SK-N-SH treated with all-trans-retinoic acid at 6 μM for 48 hours (cell line): Measurements from ENCODE around the gene ZCCHC24.

Experiments used
- ATAC-seq: fragments of 200-7000 bp; cut with Tn5 transposase; 3 replicates; pipeline ENCODE4 v1.9.1; 2020; ENCODE audit warnings: mild to moderate bottlenecking, moderate library complexity
- ARNTL ChIP-seq: fragments of 450-650 bp; formaldehyde crosslinking; IDR thresholded peaks from 2 replicates; pipeline ENCODE4 v1.5.0; 2020; ENCODE audit warnings: low read depth, mild to moderate bottlenecking, moderate library complexity, borderline replicate concordance
- BACH2 ChIP-seq: fragments of 250-450 bp; sonication (Bioruptor Pico); IDR thresholded peaks from 2 replicates; pipeline ENCODE4 v1.9.0; 2021; ENCODE audit warnings: mild to moderate bottlenecking, borderline replicate concordance
- CSDC2 ChIP-seq: fragments of 250-450 bp; sonication (Bioruptor Pico); IDR thresholded peaks from 2 replicates; pipeline ENCODE4 v1.5.0; 2020; ENCODE audit warnings: mild to moderate bottlenecking, moderate library complexity
- ESRRG ChIP-seq: fragments of 250-450 bp; sonication (Bioruptor Pico); IDR thresholded peaks from 2 replicates; pipeline ENCODE4 v1.6.1; 2021; ENCODE audit warnings: mild to moderate bottlenecking
- ISL1 ChIP-seq: fragments of 250-450 bp; sonication (Bioruptor Pico); IDR thresholded peaks from 2 replicates; pipeline ENCODE4 v2.1.2; 2022; ENCODE audit warnings: mild to moderate bottlenecking, moderate library complexity
- OSR1 ChIP-seq: fragments of 250-450 bp; sonication (Bioruptor Pico); IDR thresholded peaks from 2 replicates; pipeline ENCODE4 v1.8.0; 2022; ENCODE audit warnings: moderate library complexity, mild to moderate bottlenecking, inconsistent platforms
- PPARA ChIP-seq: fragments of 250-450 bp; sonication (Bioruptor Pico); IDR thresholded peaks from 2 replicates; pipeline ENCODE4 v1.5.0; 2020; ENCODE audit warnings: mild to moderate bottlenecking, borderline replicate concordance
- RARB ChIP-seq: fragments of 250-450 bp; sonication (Bioruptor Pico); IDR thresholded peaks from 2 replicates; pipeline ENCODE4 v1.8.0; 2021; ENCODE audit warnings: mild to moderate bottlenecking, moderate library complexity
- SNAI2 ChIP-seq: fragments of 250-450 bp; sonication (Bioruptor Pico); IDR thresholded peaks from 2 replicates; pipeline ENCODE4 v1.5.0; 2020; ENCODE audit warnings: mild to moderate bottlenecking, moderate library complexity
- TCF4 ChIP-seq: fragments of 250-450 bp; sonication (Bioruptor Pico); IDR thresholded peaks from 2 replicates; pipeline ENCODE4 v1.8.0; 2021; ENCODE audit warnings: mild to moderate bottlenecking, moderate library complexity, borderline replicate concordance
- TOX ChIP-seq: fragments of 250-450 bp; sonication (Bioruptor Pico); IDR thresholded peaks from 2 replicates; pipeline ENCODE4 v1.8.0; 2021; ENCODE audit warnings: mild to moderate bottlenecking, moderate library complexity, borderline replicate concordance
- ZC3H10 ChIP-seq: fragments of 250-450 bp; sonication (Bioruptor Pico); IDR thresholded peaks from 2 replicates; pipeline ENCODE4 v1.5.1; 2021; ENCODE audit warnings: mild to moderate bottlenecking, moderate library complexity
- ZFP30 ChIP-seq: fragments of 450-650 bp; formaldehyde crosslinking; IDR thresholded peaks from 2 replicates; pipeline ENCODE4 v1.5.0; 2022; ENCODE audit warnings: mild to moderate bottlenecking, moderate library complexity
- ZNF565 ChIP-seq: fragments of 450-650 bp; formaldehyde crosslinking; conservative IDR thresholded peaks from 2 replicates; pipeline ENCODE4 v1.5.0; 2020; ENCODE audit warnings: low read depth, mild to moderate bottlenecking, moderate library complexity
- ZNF70 ChIP-seq: fragments of 450-650 bp; formaldehyde crosslinking; IDR thresholded peaks from 2 replicates; pipeline ENCODE4 v1.5.0; 2020; ENCODE audit warnings: mild to moderate bottlenecking, moderate library complexity
- ZNF8 ChIP-seq: fragments of 450-650 bp; formaldehyde crosslinking; IDR thresholded peaks from 2 replicates; pipeline ENCODE4 v1.5.0; 2020; ENCODE audit warnings: mild to moderate bottlenecking, moderate library complexity
- TF ChIP-seq, protein P1 (sequence below): fragments of 250-450 bp; sonication (Bioruptor Pico); IDR thresholded peaks from 2 replicates; pipeline ENCODE4 v1.8.0; 2020; ENCODE audit warnings: mild to moderate bottlenecking, moderate library complexity, borderline replicate concordance
- TF ChIP-seq, protein P2 (sequence below): fragments of 250-450 bp; sonication (Bioruptor Pico); IDR thresholded peaks from 2 replicates; pipeline ENCODE4 v1.5.0; 2020; ENCODE audit warnings: mild to moderate bottlenecking, moderate library complexity
- TF ChIP-seq, protein P3 (sequence below): fragments of 250-450 bp; sonication (Bioruptor Pico); IDR thresholded peaks from 2 replicates; pipeline ENCODE4 v1.5.1; 2021; ENCODE audit warnings: mild to moderate bottlenecking, moderate library complexity

Gene ZCCHC24

DNA sequence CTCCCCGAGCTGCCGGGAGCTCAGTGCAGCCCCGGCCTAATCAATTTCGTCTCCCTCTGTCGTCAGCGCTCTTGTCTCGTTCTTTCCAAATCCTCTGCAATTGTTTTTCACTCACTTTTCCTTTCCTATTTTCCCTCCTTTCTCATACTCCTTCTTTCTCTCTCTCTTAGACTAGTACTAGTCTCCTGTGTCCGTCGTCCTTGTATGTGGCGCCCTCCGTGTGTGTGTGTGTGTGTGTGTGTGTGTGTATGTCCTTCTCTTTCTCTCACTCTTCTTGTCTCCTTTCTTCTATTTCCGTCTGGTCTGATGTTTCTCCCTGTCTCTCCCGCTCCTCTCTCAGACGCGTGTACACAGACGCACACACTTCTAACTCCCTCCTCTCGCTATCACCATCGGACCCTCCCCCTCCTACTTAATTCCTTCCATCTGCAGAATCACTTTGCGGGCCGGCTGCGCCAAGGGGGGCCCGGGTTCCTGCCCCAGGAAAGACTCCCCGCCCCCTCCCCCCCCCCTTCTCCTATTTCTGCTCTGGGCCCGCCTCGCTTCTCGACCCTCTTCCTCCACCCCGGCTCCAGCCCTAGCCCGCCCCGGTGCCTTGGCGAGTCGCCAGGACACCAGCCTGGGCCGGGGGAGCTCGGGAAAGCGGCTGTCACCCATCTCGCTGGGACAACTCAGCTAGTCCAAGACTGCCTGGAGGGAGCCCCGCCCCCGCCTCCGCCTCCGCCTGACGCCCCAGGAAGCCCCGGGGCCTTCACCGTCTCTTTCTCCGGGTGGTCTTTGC lies 743 bp upstream of the ZCCHC24 start:
- TF ChIP-seq ZFP30, result no peak
- 0 out of 2 replicates have a peak, but pooled peaks have one; percentile 24 for TF ChIP-seq TCF4
- TF ChIP-seq, protein P1, sequence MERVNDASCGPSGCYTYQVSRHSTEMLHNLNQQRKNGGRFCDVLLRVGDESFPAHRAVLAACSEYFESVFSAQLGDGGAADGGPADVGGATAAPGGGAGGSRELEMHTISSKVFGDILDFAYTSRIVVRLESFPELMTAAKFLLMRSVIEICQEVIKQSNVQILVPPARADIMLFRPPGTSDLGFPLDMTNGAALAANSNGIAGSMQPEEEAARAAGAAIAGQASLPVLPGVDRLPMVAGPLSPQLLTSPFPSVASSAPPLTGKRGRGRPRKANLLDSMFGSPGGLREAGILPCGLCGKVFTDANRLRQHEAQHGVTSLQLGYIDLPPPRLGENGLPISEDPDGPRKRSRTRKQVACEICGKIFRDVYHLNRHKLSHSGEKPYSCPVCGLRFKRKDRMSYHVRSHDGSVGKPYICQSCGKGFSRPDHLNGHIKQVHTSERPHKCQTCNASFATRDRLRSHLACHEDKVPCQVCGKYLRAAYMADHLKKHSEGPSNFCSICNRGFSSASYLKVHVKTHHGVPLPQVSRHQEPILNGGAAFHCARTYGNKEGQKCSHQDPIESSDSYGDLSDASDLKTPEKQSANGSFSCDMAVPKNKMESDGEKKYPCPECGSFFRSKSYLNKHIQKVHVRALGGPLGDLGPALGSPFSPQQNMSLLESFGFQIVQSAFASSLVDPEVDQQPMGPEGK (CRISPR knock-in tag), result peak; percentile 60; the same call in 1 of the 2 replicates

DNA sequence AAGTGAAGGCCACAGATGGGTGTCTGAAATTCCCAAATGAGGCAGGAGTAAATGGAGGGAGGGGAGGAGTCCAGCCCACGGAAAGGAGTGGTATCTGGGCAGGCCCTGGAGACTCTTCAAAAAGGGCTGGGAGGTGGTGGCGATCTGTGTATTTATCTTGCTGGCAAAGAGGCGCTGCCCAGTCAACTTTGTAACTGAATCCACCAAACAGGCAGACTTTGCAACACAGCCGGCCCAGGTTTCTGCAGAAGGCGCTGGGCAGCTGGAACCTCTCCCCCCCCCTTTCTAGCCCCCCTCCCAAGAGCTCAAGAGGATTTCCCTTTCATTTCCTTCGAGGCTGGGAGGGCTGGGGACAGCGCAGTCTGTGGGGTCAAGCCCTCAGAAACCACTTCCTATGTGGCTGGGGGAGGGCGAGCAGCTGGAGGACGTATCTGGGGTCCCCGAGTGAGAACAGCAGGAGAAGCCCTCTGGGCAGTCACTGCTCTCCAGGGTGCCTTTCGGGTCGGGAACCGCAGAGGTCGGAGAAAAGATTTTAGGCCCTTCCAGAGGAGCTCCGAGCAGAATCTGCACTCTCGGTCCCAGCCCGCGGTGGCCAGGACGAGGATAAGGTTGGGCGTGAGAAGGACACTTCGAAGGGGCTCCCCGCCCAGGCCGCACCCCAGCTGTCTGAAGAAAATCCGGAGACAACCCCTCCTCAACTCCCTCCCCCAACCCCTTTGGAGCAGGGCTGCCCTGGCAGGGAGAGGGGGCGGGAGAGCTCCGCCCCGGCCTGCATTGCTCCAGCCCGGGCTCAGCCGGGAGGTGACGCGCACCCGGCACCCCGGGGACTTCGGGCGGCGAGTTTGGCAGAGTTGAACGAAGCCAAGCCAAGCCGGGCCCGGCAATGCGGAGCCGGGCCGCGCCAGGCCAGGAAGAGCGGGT lies 965 bp downstream of the ZCCHC24 start:
- no peak for TF ChIP-seq CSDC2 (CRISPR knock-in tag)
- TF ChIP-seq, protein P2, sequence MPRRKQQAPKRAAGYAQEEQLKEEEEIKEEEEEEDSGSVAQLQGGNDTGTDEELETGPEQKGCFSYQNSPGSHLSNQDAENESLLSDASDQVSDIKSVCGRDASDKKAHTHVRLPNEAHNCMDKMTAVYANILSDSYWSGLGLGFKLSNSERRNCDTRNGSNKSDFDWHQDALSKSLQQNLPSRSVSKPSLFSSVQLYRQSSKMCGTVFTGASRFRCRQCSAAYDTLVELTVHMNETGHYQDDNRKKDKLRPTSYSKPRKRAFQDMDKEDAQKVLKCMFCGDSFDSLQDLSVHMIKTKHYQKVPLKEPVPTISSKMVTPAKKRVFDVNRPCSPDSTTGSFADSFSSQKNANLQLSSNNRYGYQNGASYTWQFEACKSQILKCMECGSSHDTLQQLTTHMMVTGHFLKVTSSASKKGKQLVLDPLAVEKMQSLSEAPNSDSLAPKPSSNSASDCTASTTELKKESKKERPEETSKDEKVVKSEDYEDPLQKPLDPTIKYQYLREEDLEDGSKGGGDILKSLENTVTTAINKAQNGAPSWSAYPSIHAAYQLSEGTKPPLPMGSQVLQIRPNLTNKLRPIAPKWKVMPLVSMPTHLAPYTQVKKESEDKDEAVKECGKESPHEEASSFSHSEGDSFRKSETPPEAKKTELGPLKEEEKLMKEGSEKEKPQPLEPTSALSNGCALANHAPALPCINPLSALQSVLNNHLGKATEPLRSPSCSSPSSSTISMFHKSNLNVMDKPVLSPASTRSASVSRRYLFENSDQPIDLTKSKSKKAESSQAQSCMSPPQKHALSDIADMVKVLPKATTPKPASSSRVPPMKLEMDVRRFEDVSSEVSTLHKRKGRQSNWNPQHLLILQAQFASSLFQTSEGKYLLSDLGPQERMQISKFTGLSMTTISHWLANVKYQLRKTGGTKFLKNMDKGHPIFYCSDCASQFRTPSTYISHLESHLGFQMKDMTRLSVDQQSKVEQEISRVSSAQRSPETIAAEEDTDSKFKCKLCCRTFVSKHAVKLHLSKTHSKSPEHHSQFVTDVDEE (CRISPR knock-in tag), result no peak
- TF ChIP-seq BACH2 (CRISPR knock-in tag), result no peak
- TF ChIP-seq PPARA, result no peak
- no peak for TF ChIP-seq ZNF70
- TF ChIP-seq ZNF565 (CRISPR knock-in tag), result no peak
- no peak for TF ChIP-seq ZNF8
- no peak for TF ChIP-seq TOX (CRISPR knock-in tag)
- TF ChIP-seq TCF4, result no peak
- no peak for TF ChIP-seq ZC3H10 (CRISPR knock-in tag)
- TF ChIP-seq RARB (CRISPR knock-in tag), result no peak
- peak; percentile 37 for ATAC-seq

More for the DNA sequence above, 743 bp upstream of the ZCCHC24 start:
- ATAC-seq, result peak; percentile 38

DNA sequence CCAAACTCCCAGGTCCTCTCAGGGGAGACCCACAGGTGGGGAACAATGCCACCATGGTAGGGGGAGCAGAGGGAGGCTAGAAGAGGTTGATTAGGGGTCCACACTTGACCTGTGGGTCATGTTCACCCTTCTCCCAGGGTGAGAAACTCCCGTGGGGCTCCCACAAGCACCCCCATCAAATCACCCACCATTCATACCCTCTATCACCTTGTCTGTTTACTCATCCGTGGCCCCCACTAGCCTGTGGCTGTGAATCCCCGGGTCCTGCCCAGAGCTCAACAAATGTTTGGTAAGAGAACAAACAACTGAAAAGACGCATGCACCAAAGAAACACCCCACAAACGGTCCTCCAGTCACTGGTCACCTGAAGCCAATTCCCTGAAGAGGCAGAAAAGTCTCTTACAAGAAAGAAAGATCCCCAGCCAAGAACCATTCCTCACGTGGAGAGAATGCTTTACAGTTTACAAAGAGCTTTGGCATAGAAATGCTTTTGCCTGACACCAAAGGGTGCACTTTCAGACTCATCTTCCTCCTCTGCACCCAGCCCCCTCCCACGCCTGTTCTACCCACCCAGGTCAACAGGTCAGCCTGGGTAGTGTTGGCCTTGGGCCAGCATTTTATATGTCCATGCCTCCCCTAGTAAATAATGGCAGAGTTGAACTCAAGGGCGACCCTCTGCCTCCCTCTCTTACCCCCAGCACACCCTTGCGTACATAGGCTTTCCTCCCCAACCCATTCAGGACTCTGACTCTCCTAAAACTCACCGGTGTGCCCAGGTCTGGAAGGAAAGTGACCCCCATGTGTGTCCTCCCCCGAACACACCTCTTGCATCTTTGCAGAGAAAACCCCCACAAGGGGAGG lies 1.9 kb downstream of the ZCCHC24 start:
- no peak for ATAC-seq
- TF ChIP-seq, protein P2 (CRISPR knock-in tag), result no peak
- TF ChIP-seq ZNF565 (CRISPR knock-in tag), result no peak
- TF ChIP-seq ARNTL (CRISPR knock-in tag), result no peak
- TF ChIP-seq ESRRG (CRISPR knock-in tag), result no peak
- TF ChIP-seq OSR1 (CRISPR knock-in tag), result no peak
- TF ChIP-seq ISL1 (CRISPR knock-in tag), result no peak
- TF ChIP-seq, protein P3, sequence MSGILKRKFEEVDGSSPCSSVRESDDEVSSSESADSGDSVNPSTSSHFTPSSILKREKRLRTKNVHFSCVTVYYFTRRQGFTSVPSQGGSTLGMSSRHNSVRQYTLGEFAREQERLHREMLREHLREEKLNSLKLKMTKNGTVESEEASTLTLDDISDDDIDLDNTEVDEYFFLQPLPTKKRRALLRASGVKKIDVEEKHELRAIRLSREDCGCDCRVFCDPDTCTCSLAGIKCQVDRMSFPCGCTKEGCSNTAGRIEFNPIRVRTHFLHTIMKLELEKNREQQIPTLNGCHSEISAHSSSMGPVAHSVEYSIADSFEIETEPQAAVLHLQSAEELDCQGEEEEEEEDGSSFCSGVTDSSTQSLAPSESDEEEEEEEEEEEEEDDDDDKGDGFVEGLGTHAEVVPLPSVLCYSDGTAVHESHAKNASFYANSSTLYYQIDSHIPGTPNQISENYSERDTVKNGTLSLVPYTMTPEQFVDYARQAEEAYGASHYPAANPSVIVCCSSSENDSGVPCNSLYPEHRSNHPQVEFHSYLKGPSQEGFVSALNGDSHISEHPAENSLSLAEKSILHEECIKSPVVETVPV (CRISPR knock-in tag), result no peak
- no peak for TF ChIP-seq ZC3H10 (CRISPR knock-in tag)
- TF ChIP-seq SNAI2, result no peak
- TF ChIP-seq, protein P1 (CRISPR knock-in tag), result no peak
